AG20443 (cell line): Measurements from ENCODE around the gene SLC35C1.

Experiments
- DNase-seq: peaks from one replicate; pipeline ENCODE4 v3.0.0; 2012; ENCODE audit warnings: low spot score, mixed read lengths

The SLC35C1 gene

GRCh38 chr11:45846974-45847910 lies 42.3 kb downstream of the SLC35C1 start, which contains the start of gene CRY2:
CRY2 (plus strand) TSS chr11:45847475; CDS start chr11:45847491, 16 bp downstream.
- peak; percentile 97 for DNase-seq

- peak; percentile 65 for DNase-seq
These were observed 43.0 kb downstream of the SLC35C1 start for GRCh38 chr11:45847911-45848316.

DNA sequence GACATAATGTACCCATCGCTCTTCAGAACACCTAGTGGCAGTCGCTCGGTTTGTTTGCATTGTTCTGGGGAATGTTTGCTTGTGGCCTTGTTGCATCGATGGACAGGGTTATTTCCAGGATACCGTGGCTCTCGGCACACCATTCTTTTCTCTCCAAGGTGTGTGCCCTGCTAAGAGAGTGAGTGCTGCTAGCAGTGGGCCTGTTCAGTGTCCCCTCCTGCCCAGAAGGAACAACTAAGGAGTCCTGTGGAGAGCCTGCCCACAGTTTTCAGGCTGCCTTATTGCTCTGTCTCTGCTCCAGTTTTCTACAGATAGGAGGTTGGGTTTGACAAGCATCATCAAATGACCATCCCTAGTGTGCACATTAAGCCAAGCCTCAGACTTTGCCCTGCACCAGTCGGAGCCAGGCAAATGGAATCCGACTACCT lies 43.7 kb downstream of the SLC35C1 start:
- no peak for DNase-seq

DNA sequence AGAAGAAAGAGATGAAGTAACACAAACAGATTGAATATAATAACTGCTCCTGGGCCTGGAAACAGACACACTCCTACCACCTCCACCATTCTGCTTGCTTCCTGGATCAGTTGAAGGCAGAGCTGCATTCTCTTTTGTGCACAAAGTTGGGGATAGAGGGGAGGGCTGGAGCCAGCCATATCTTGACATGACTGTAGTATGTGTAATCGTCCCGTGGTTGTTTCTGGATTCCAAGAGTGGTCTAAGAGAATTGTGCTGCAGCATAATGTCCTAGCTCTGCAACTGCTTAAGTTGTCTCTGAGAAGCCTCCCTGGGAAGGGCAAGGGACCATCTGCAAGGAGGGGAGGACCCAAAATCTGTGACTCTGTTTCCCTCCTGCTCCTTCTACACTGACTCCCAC lies 45.5 kb downstream of the SLC35C1 start:
- DNase-seq = no peak

GRCh38 chr11:45851228-45851627 lies 46.3 kb downstream of the SLC35C1 start:
- DNase-seq = no peak

DNA sequence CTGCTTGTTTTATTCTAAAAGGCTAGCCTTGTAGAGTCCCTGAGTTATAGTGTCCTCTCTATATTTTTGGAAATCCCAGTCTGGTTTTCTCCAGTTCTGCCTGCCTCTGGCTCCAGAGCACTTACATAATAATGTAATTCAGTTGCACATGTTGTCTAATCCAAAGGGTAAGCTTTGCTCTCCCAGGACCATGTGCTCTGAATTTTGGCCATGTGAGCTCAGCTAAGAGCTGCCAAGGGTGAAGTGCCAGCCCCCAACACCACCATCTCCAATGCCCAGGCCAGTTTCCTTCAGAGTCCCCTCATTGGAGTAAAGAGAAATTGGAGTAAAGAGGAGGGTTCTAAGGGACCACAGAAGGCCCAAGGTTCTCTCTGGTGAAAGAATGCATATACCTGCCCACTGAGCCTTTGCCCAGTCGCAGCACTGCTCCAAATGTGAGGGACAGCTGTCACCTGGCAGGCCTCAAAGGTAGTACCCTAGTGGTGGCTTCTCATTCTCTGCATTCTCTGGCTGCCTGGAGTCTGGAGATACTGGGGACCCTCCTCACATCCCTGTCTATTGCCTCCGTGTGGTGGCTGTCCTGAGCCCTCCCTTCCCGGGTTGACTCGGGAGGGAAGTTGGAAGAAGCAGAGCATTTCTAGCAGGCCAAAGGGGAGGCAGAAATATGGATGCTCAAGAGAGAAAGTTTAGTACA lies 47.2 kb downstream of the SLC35C1 start:
- DNase-seq = no peak

GRCh38 chr11:45852712-45853101 lies 47.8 kb downstream of the SLC35C1 start:
- DNase-seq = no peak

- no peak for DNase-seq
These were observed 48.6 kb downstream of the SLC35C1 start for GRCh38 chr11:45853332-45854219.

DNA sequence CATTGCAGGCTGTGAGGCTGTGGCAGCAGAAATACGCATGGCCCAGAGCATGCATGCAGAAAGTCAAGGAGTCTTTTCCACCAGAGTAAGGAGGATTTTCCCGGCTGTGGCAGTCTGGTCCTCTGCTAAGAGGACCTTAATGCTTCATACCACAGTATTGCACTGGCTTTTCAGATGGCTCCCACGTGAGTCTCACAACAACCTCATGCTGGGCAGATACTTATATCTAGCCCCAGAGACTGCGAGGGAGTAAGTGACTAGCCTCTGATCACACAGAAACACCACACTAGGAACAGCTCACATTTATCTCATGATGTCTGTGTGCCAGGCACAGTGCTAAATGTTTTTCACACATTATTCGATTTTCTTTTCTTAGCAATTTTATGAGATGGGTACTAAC lies 50.4 kb downstream of the SLC35C1 start:
- DNase-seq = no peak

DNA sequence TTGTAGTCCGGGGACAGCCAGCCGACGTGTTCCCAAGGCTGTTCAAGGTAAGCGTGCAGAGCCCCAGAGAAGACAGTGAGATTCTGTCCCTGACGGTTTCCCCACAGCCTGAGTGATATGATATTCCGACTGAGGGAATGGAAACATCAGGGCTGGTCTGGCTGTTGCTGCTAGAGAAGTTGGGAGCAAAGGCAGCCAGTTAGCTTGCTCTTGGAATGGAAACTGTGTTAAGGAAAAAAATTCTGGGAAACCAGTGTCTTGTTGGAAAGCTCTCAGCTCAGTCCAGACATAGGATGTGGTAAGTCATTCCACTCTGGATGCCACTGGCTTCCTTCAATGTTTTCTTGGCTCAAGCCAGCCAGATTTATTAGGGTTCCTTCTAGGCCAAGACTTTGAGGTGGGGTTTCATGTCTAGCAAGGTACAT lies 51.1 kb downstream of the SLC35C1 start:
- peak; percentile 48 for DNase-seq

GRCh38 chr11:45857961-45858474 lies 53.1 kb downstream of the SLC35C1 start:
- peak; percentile 86 for DNase-seq

- no peak for DNase-seq
These were observed 53.9 kb downstream of the SLC35C1 start for GRCh38 chr11:45858751-45859398.

DNA sequence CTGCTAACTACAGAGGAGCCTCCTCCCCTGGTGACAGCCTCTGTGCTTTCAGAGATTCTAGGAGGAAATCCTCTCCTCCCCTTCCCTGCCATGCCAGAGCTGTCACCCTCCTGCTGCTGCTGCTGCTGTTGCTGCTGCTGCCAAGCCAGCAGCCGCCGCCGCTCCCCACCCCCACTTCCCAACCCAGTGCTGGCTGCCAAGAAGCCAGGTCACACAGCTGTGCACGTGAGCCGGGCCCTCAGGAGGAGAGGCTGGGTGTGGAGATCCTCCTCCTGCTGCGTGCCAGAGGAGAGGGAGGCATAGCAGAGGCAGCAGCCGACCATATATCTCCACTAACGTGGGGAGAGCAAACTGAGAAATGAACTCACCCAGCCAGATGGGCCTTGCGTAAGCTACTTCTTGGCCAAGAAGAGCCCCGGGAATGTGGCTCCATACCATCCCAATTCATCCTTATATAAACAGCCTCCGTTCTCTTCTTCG lies 54.8 kb downstream of the SLC35C1 start:
- DNase-seq = peak; percentile 97

DNA sequence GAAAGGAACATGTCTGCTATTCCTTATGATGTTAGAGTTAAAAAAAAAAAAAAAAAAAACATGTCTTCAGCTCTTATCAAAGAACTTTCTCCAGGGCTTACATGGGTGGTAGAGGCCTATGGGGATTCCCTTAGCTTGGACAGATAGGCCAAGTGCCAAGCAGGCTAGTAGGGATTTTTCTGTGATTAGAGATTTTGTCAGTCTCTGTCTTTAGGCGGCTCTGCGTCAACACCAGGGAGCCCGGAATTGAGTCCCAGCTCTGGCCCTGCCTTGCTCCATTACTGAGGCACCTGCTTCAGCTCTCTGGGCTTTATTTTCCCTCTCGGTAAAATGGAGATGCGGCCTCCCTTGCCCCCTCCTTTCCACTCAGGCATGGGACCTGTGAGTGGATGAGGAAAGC lies 55.4 kb downstream of the SLC35C1 start:
- DNase-seq = no peak

DNA sequence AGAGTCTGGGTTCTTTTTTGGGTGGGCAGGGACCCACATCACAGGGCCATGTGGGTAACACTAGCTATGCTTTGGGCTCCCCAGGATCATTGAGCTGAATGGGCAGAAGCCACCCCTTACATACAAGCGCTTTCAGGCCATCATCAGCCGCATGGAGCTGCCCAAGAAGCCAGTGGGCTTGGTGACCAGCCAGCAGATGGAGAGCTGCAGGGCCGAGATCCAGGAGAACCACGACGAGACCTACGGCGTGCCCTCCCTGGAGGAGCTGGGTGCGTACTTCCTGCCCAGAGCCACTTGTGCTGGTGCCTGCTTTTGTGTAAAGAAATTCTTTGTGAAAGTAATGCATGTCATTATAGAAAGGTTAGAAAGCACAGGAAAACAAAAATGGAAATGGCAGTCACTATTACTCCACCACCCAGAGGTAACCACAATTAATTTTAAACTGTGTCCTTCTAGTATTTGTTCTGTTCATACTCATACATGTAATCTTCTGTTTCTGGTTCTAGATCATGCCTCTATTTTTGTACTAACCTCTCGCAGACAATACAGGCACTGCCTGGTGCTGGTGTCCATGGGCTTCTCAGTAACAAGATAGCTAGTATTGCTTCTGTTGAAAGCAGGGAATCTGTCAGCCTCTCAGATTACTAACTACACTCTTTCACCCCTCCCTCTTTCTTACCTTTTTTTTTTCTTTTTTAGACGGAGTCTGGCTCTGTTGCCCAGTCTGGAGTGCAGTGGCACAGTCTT lies 56.0 kb downstream of the SLC35C1 start:
- DNase-seq = no peak
